K562 (cell line): ENCODE data around the gene CTNNBL1. TPM values are rescaled to one million over a fixed set of nuclear protein-coding genes. Genes with fewer than 3 reads are reported as not detected.

ENCODE experiments used
- ATAC-seq: fragments of 200-7000 bp; cut with Tn5 transposase; 3 replicates; pipeline ENCODE4 v1.9.1; 2020; ENCODE audit warnings: moderate library complexity
- BruUV-seq: library from RNA; stranded (reverse); fragments of 400-500 nt; replicated peaks from 2 replicates; lab custom pipeline; 2021; lab: Mats Ljungman, UMichigan
- CTCF ChIA-PET: fragments of 300-600 bp; formaldehyde crosslinking; extraction: SDS; loops from one replicate; lab custom pipeline; 2021; ENCODE audit warnings: low intra/inter-chr PET ratio; lab: Yijun Ruan, JAX
- POLR2A ChIA-PET: fragments of 300-600, 350-650 bp; sonication (Branson Sonifier 250); formaldehyde crosslinking; extraction: SDS; loops from one replicate; lab custom pipeline; 2021; ENCODE audit warnings: antibody characterized with exemption, inconsistent platforms; lab: Yijun Ruan, JAX
- DNase-seq, 4 experiments: peaks; one replicate each; pipeline versions ENCODE4 v3.0.0 to v3.0.0-alpha.2; 2011 to 2018; ENCODE audit warnings: low spot score in 3 of 4, mixed read lengths in 3 of 4; ENCODE audit errors: extremely low read depth in 1 of 4
- FAIRE-seq: peaks from 2 replicates; lab custom pipeline; 2011; peaks lifted over from hg19 to GRCh38; lab: Jason Lieb, UNC
- H2AFZ ChIP-seq: 2 replicates; pipeline ENCODE4 v1.6.0; 2011; ENCODE audit warnings: low read depth, low read length, control low read depth, inconsistent platforms
- H3K27ac ChIP-seq: fragments of 200-600 bp; 3 replicates; pipeline ENCODE4 v1.8.0; 2011; ENCODE audit warnings: low read depth, mild to moderate bottlenecking, control low read depth, inconsistent platforms, low read length, moderate library complexity, mixed read lengths; ENCODE audit errors: extremely low read depth
- H3K27me3 ChIP-seq, 2 experiments: fragments of 300-600 bp in 1 of 2; 2 replicates in 1 of 2; 3 replicates in 1 of 2; pipeline versions ENCODE4 v1.6.0 to v1.8.0; 2011; ENCODE audit warnings: inconsistent platforms in 2 of 2, low read length in 2 of 2, mild to moderate bottlenecking in 1 of 2, mixed read lengths in 1 of 2, moderate library complexity in 1 of 2; ENCODE audit not compliant: control insufficient read depth in 2 of 2, insufficient read depth in 2 of 2
- H3K36me3 ChIP-seq: fragments of 300-600 bp; 3 replicates; pipeline ENCODE4 v1.8.0; 2011; ENCODE audit warnings: mild to moderate bottlenecking, low read length, inconsistent platforms; ENCODE audit not compliant: control insufficient read depth, insufficient read depth
- H3K4me1 ChIP-seq, 2 experiments: fragments of 200-600 bp in 1 of 2; replicated peaks in 1 of 2; 2 replicates in 1 of 2; 3 replicates in 1 of 2; pipeline versions ENCODE4 v1.5.1 to v1.8.0; 2011; ENCODE audit warnings: inconsistent platforms in 2 of 2, low read length in 2 of 2, mild to moderate bottlenecking in 1 of 2, mixed read lengths in 1 of 2, moderate library complexity in 1 of 2; ENCODE audit not compliant: control insufficient read depth in 2 of 2, insufficient read depth in 2 of 2
- H3K4me2 ChIP-seq: 2 replicates; pipeline ENCODE4 v1.6.1; 2011; ENCODE audit warnings: low read length, control low read depth, inconsistent platforms, mixed read lengths; ENCODE audit not compliant: insufficient read depth
- H3K4me3 ChIP-seq: fragments of 200-600 bp; sonication (generic), shearing (Covaris generic); 2 replicates; pipeline ENCODE4 v1.5.1; 2016; ENCODE audit warnings: control low read depth, inconsistent platforms
- H3K79me2 ChIP-seq: fragments of 200-600 bp; 3 replicates; pipeline ENCODE4 v1.8.0; 2011; ENCODE audit warnings: low read length, inconsistent platforms; ENCODE audit not compliant: control insufficient read depth, insufficient read depth
- H3K9ac ChIP-seq, 2 experiments: 2 replicates each; pipeline versions ENCODE4 v1.6.0 to v1.6.1; 2011; ENCODE audit warnings: low read depth in 2 of 2, low read length in 2 of 2, control low read depth in 1 of 2, inconsistent platforms in 1 of 2, mild to moderate bottlenecking in 1 of 2, mixed read lengths in 1 of 2; ENCODE audit not compliant: insufficient read depth in 1 of 2
- H3K9me1 ChIP-seq: one replicate; pipeline ENCODE4 v1.6.0; 2011; ENCODE audit warnings: inconsistent platforms, mild to moderate bottlenecking, low read length, moderate library complexity; ENCODE audit not compliant: control insufficient read depth, insufficient read depth
- H3K9me3 ChIP-seq: replicated peaks from 2 replicates; pipeline ENCODE4 v1.5.1; 2011; ENCODE audit warnings: low read depth, low read length, inconsistent platforms; ENCODE audit not compliant: control insufficient read depth, insufficient read depth
- H4K20me1 ChIP-seq: replicated peaks from 2 replicates; pipeline ENCODE4 v1.6.1; 2011; ENCODE audit warnings: low read length, inconsistent platforms, mixed read lengths; ENCODE audit not compliant: control insufficient read depth, insufficient read depth
- DDX20 ChIP-seq: fragments of 450-650 bp; IDR thresholded peaks from 2 replicates; pipeline ENCODE4 v1.6.1; 2016; ENCODE audit warnings: missing genetic modification characterization, low read depth, mild to moderate bottlenecking, missing compliant biosample characterization, moderate library complexity
- KAT2B ChIP-seq: IDR thresholded peaks from one replicate; pipeline ENCODE4 v1.6.1; 2012; ENCODE audit warnings: low read depth, mild to moderate bottlenecking, control low read depth, inconsistent platforms, low read length, moderate library complexity
- POU5F1 ChIP-seq: fragments of 150-350 bp; IDR thresholded peaks from 2 replicates; pipeline ENCODE4 v1.6.1; 2014; ENCODE audit warnings: borderline replicate concordance, low read length, low read depth, mild to moderate bottlenecking; ENCODE audit not compliant: partially characterized antibody
- YBX1 ChIP-seq: fragments of 450-650 bp; IDR thresholded peaks from 2 replicates; pipeline ENCODE4 v1.7.1; 2016; ENCODE audit warnings: mild to moderate bottlenecking
- ZBED1 ChIP-seq: IDR thresholded peaks from 2 replicates; pipeline ENCODE4 v1.6.1; 2014
- ZBTB11 ChIP-seq, 3 experiments: fragments of 200-800 bp in 1 of 3; fragments of 250-450 bp in 1 of 3; fragments of 450-650 bp in 1 of 3; sonication (Bioruptor Pico) in 1 of 3; sonication (Bioruptor generic) in 1 of 3; formaldehyde crosslinking in 1 of 3; IDR thresholded peaks; 2 replicates each; pipeline versions ENCODE4 v1.6.1 to v1.8.0; 2016 to 2022; ENCODE audit warnings: mild to moderate bottlenecking in 2 of 3, missing genetic modification characterization in 2 of 3, missing compliant biosample characterization in 1 of 3, moderate library complexity in 1 of 3
- ZKSCAN8 ChIP-seq: fragments of 200-800 bp; sonication (Bioruptor generic); IDR thresholded peaks from 2 replicates; pipeline ENCODE4 v1.6.1; 2016; ENCODE audit warnings: missing genetic modification characterization, missing compliant biosample characterization
- ZNF347 ChIP-seq: fragments of 450-650 bp; formaldehyde crosslinking; IDR thresholded peaks from 2 replicates; pipeline ENCODE4 v1.4.0; 2020; ENCODE audit warnings: low read depth, mild to moderate bottlenecking, moderate library complexity
- WGBS: fragments of 100-300 bp; shearing (Covaris generic); methylation state at CpG from one replicate; pipeline ENCODE4 v1.1.6; 2016; ENCODE audit warnings: low coverage, mixed read lengths; ENCODE audit not compliant: insufficient coverage; ENCODE audit errors: missing lambda C conversion rate; 5-methylcytosine and 5-hydroxymethylcytosine counted together
- in situ Hi-C: fragments of 300-500 bp; cut with MboI; formaldehyde crosslinking; loops from 4 replicates; pipeline ENCODE4 v1.15.0; 2018; ENCODE audit warnings: inconsistent platforms, mixed read lengths
- intact Hi-C: fragments of 100-400 bp; cut with micrococcal nuclease; formaldehyde crosslinking; loops from 2 replicates; pipeline ENCODE4 v1.14.2; 2022
- polyA plus RNA-seq, 8 experiments: library from polyadenylated mRNA; depleted of rRNA in 4 of 8; stranded (reverse) in 5 of 8; unstranded in 3 of 8; fragments of >200 nt; fragmentation: Nextera tagmentation in 2 of 8; fragmentation: Illumina TruSeq in 1 of 8; extraction: Ambion mirVana in 2 of 8; extraction: Trizol in 1 of 8; gene quantifications; 2 replicates each; pipeline versions ENCODE4 v1.2.1 to v1.2.3, GENCODE V29; 2011 to 2014; ENCODE audit warnings: inconsistent platforms in 1 of 8, missing spikeins in 1 of 8
- total RNA-seq, 7 experiments: library from RNA; depleted of rRNA in 6 of 7; stranded (reverse); fragments of >200 nt in 6 of 7; fragmentation: Illumina TruSeq in 2 of 7; extraction: Trizol in 2 of 7; gene quantifications; 2 replicates each; pipeline versions ENCODE4 v1.2.1 to v1.2.3, GENCODE V29; 2011 to 2021; ENCODE audit warnings: low replicate concordance in 1 of 7

Gene CTNNBL1
- total and polyA plus RNA-seq, 9 of the 15 experiments (the other 6 are each of a cell fraction or from before 2014, with no cell fraction given), result 32.4 to 85.6 (median 43.6) TPM

- FAIRE-seq, result no peak
- intact Hi-C loops (no loop called here), in situ Hi-C loops (no loop called here)
- POLR2A ChIA-PET, result interaction anchor here (0.7 kb wide), 1 partner anchor 173 kb away, joined by 3 read pairs; no protein-coding TSS in a partner anchor
- Histone ChIP-seq H3K27me3 (no peaks in the 10 kb centered on the region), H3K27ac (no peak overlapping the region), H3K9me3 (no peaks in the 10 kb centered on the region), H2AFZ (no peak overlapping the region), H3K4me2 (no peak overlapping the region), H4K20me1 (no peaks in the 10 kb centered on the region), H3K4me3 (no peak overlapping the region), H3K9me1 (no peaks in the 10 kb centered on the region), H3K36me3 (peaks cover 11% of the 10 kb centered on the region; the same call in 2 of the 3 replicates), H3K4me1 (no peaks in the 10 kb centered on the region), H3K9ac (no peak overlapping the region), H3K79me2 (no peaks in the 10 kb centered on the region)
- no peak for DNase-seq
- 54% methylated on average over 4 of the region's 4 CpGs for WGBS
- BruUV-seq, result no TSS peak
- TF ChIP-seq ZBED1 (no peak), ZNF347 (CRISPR knock-in tag) (no peak), KAT2B (no peak), YBX1 (no peak), POU5F1 (no peak), ZBTB11 (CRISPR knock-in tag; IDR thresholded peaks at IDR 0.05) (no peak), ZKSCAN8 (CRISPR knock-in tag) (no peak), DDX20 (no peak)
- CTCF ChIA-PET, result no interaction called here
- no peak for ATAC-seq
Measured at GRCh38 chr20:37800618-37801017, 106.8 kb downstream of the CTNNBL1 start.
